NCI-H146 treated with DMSO at 0.1 percent for 48 hours (cell line): Measurements from ENCODE around the gene SNTN.

ENCODE experiments used
- DNase-seq: peaks from one replicate; lab custom pipeline; 2025; ENCODE audit not compliant: unreplicated experiment; lab: John Stamatoyannopoulos, UW

The SNTN gene

GRCh38 chr3:63652066-63652725 lies at the start of gene SNTN:
SNTN (plus strand) TSS chr3:63652675; CDS start chr3:63652688, 13 bp downstream.
- DNase-seq, result no peak

- no peak for DNase-seq
Observed at GRCh38 chr3:63607716-63608115, 44.8 kb upstream of the SNTN start.

GRCh38 chr3:63609408-63609807 lies 43.1 kb upstream of the SNTN start:
- DNase-seq, result no peak

- no peak for DNase-seq
Observed at GRCh38 chr3:63609834-63610233, 42.6 kb upstream of the SNTN start.

GRCh38 chr3:63611382-63611781 lies 41.1 kb upstream of the SNTN start:
- DNase-seq, result no peak

- no peak for DNase-seq
Observed at GRCh38 chr3:63613561-63613960, 38.9 kb upstream of the SNTN start.

- no peak for DNase-seq
Observed at GRCh38 chr3:63617391-63617790, 35.1 kb upstream of the SNTN start.

GRCh38 chr3:63624941-63625560 lies 27.4 kb upstream of the SNTN start:
- DNase-seq, result peak; percentile 16

- no peak for DNase-seq
Observed at GRCh38 chr3:63631670-63632069, 20.8 kb upstream of the SNTN start.

- DNase-seq, result no peak
Observed at GRCh38 chr3:63635186-63635585, 17.3 kb upstream of the SNTN start.

GRCh38 chr3:63639806-63640205 lies 12.7 kb upstream of the SNTN start:
- no peak for DNase-seq

- DNase-seq, result no peak
Observed at GRCh38 chr3:63642488-63642887, 10.0 kb upstream of the SNTN start.

- no peak for DNase-seq
Observed at GRCh38 chr3:63644212-63644797, 8.2 kb upstream of the SNTN start.

GRCh38 chr3:63644928-63645781 lies 7.3 kb upstream of the SNTN start:
- DNase-seq, result peak; percentile 9

- DNase-seq, result no peak
Observed at GRCh38 chr3:63654211-63654610, 1.7 kb downstream of the SNTN start.

GRCh38 chr3:63654931-63655330 lies 2.5 kb downstream of the SNTN start:
- DNase-seq, result no peak

- no peak for DNase-seq
Observed at GRCh38 chr3:63655519-63655918, 3.0 kb downstream of the SNTN start.

- DNase-seq, result no peak
Observed at GRCh38 chr3:63656786-63657185, 4.3 kb downstream of the SNTN start.

- DNase-seq, result no peak
Observed at GRCh38 chr3:63661242-63661641, 8.8 kb downstream of the SNTN start.

GRCh38 chr3:63662011-63662410 lies 9.5 kb downstream of the SNTN start:
- DNase-seq, result no peak

- DNase-seq, result peak; percentile 6
Observed at GRCh38 chr3:63662500-63662899, 10.0 kb downstream of the SNTN start.

- DNase-seq, result no peak
Observed at GRCh38 chr3:63670544-63670943, 18.1 kb downstream of the SNTN start.
